ENCODE measurements around the gene ITPR2. TPM values are rescaled to one million over a fixed set of nuclear protein-coding genes. Genes with fewer than 3 reads are reported as not detected.

The ITPR2 gene
- total RNA-seq, 2 experiments from 2014 or later: 28.8 to 29.9 TPM

- Mint-ChIP-seq H3K36me3 (ENCODE audit: low read depth) (peaks cover 54% of the 10 kb centered on the region), H3K27ac (no peak overlapping the region), H3K4me3 (no peak overlapping the region), H3K4me1 (ENCODE audit: low read depth) (peaks cover 6% of the 10 kb centered on the region), H3K27me3 (no peaks in the 10 kb centered on the region), H3K9me3 (no peaks in the 10 kb centered on the region)
- TF ChIP-seq, protein P1, sequence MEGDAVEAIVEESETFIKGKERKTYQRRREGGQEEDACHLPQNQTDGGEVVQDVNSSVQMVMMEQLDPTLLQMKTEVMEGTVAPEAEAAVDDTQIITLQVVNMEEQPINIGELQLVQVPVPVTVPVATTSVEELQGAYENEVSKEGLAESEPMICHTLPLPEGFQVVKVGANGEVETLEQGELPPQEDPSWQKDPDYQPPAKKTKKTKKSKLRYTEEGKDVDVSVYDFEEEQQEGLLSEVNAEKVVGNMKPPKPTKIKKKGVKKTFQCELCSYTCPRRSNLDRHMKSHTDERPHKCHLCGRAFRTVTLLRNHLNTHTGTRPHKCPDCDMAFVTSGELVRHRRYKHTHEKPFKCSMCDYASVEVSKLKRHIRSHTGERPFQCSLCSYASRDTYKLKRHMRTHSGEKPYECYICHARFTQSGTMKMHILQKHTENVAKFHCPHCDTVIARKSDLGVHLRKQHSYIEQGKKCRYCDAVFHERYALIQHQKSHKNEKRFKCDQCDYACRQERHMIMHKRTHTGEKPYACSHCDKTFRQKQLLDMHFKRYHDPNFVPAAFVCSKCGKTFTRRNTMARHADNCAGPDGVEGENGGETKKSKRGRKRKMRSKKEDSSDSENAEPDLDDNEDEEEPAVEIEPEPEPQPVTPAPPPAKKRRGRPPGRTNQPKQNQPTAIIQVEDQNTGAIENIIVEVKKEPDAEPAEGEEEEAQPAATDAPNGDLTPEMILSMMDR (IDR thresholded peaks at IDR 0.05): no peak
- peaks cover 2% of the 10 kb centered on the region for H3K36me3 ChIP-seq (ENCODE audit: insufficient read depth, low read length)
- H3K27me3 ChIP-seq (ENCODE audit: control insufficient read depth in 1 of 2, insufficient read depth in 2 of 2, low read length in 2 of 2): no peaks in the 10 kb centered on the region
- H3K9me3 ChIP-seq (ENCODE audit: control insufficient read depth in 1 of 2, insufficient read depth in 1 of 2, low read length in 2 of 2): peaks cover 0 to 5% of the 10 kb centered on the region in 2 experiments
- POLR2A ChIA-PET: no interaction called here
- no peak overlapping the region for H3K27ac ChIP-seq (ENCODE audit: low read depth in 1 of 2, low read length in 2 of 2)
- no peak overlapping the region for H3K4me3 ChIP-seq (ENCODE audit: low read length)
- CTCF ChIA-PET: no interaction called here
- DNase-seq (no peak), ATAC-seq (ENCODE audit: poor library complexity) (no peak)
- no peaks in the 10 kb centered on the region for H3K4me1 ChIP-seq (ENCODE audit: insufficient read depth, low read length)
- intact Hi-C loops (cut with DNase I, micrococcal nuclease): no loop called here
Observed at GRCh38 chr12:26769611-26770010, 63.4 kb downstream of the ITPR2 start.

DNA sequence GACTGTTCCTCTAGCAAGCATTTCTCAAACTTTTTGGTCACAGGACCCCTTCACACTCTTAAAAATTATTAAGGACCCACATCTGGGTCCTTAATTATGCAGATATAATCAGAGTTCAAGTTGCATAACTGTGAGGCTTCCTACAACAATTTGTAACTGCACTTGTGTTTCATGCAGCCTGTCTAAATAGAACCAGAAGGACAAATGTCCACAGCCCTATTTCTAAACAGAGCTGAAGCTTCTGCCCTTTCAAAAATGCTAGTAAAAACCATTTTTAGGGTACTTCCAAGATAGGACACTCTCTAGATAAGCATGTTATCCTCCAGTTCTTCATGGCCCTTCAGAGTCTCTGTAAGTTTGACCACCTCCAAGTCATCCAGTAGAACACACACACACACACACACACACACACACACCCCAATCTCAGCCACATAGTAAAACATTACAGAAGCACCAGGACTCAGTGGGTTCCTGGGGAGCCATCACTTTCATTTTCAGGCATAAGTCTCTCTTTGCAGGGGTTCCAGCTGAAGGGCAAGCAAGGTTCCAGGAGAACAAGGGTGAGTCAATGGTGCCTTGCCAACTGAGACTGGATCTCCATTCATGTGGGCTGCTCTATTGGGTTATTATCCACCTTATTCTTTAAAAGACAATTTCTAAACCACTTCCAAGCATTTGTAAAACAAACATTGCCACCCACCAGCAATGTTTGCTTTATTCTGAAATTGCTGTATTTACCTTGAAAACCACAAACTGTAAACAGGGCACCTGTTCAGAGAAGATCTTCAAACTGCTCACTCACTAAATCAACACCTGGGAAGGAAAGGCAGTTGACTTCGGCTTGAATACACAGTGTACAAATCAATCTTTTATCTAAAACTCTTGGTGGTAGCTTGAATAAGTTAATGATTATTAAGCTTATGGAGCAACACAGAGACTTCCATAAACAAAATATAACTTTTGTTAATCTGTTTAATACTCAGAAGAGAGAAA lies 64.1 kb downstream of the ITPR2 start:
- CTCF ChIA-PET: no interaction called here
- POLR2A ChIA-PET: no interaction called here
- no peak for ATAC-seq (ENCODE audit: poor library complexity)
- Histone ChIP-seq H3K9me3 (ENCODE audit: control insufficient read depth in 1 of 2, insufficient read depth in 1 of 2, low read length in 2 of 2) (peaks cover 0 to 5% of the 10 kb centered on the region in 2 experiments), H3K27me3 (ENCODE audit: control insufficient read depth in 1 of 2, insufficient read depth in 2 of 2, low read length in 2 of 2) (no peaks in the 10 kb centered on the region), H3K36me3 (ENCODE audit: insufficient read depth, low read length) (peaks cover 2% of the 10 kb centered on the region), H3K4me3 (ENCODE audit: low read length) (no peak overlapping the region), H3K27ac (ENCODE audit: low read depth in 1 of 2, low read length in 2 of 2) (no peak overlapping the region), H3K4me1 (ENCODE audit: insufficient read depth, low read length) (no peaks in the 10 kb centered on the region)
- TF ChIP-seq, protein P1 (IDR thresholded peaks at IDR 0.05): no peak
- intact Hi-C loops (cut with DNase I, micrococcal nuclease): no loop called here
- Mint-ChIP-seq H3K27ac (no peak overlapping the region), H3K4me3 (no peak overlapping the region), H3K9me3 (no peaks in the 10 kb centered on the region), H3K36me3 (ENCODE audit: low read depth) (peaks cover 59% of the 10 kb centered on the region), H3K27me3 (no peaks in the 10 kb centered on the region), H3K4me1 (ENCODE audit: low read depth) (peaks cover 6% of the 10 kb centered on the region)
- DNase-seq: no peak

DNA sequence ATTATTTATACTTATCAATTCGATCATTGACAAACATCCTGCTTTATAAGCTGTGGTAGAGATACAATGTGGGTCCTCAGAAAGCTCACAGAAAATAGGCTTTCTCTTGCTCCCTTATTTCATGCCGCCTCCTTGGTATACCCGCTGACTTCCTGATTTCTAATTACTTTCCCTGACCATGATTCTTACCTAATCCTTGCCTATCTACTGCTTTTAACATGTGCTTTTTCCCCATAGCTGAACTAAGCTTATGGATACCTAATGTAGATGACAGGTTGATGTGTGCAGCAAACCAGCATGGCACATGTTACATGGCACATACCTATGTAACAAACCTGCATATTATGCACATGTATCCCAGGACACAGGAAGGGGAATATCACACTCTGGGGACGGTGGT lies 65.1 kb downstream of the ITPR2 start:
- no peak overlapping the region for H3K4me3 ChIP-seq (ENCODE audit: low read length)
- H3K36me3 ChIP-seq (ENCODE audit: insufficient read depth, low read length): peaks cover 2% of the 10 kb centered on the region

More for the DNA sequence above, 65.1 kb downstream of the ITPR2 start:
- no peak for ATAC-seq (ENCODE audit: poor library complexity)
- Mint-ChIP-seq H3K27ac (no peak overlapping the region), H3K4me3 (no peak overlapping the region), H3K27me3 (no peaks in the 10 kb centered on the region), H3K4me1 (ENCODE audit: low read depth) (peaks cover 6% of the 10 kb centered on the region), H3K36me3 (ENCODE audit: low read depth) (peaks cover 64% of the 10 kb centered on the region), H3K9me3 (peaks cover 3% of the 10 kb centered on the region)
- intact Hi-C loops (cut with DNase I, micrococcal nuclease): no loop called here
- Histone ChIP-seq H3K27ac (ENCODE audit: low read depth in 1 of 2, low read length in 2 of 2) (no peak overlapping the region), H3K27me3 (ENCODE audit: control insufficient read depth in 1 of 2, insufficient read depth in 2 of 2, low read length in 2 of 2) (no peaks in the 10 kb centered on the region), H3K9me3 (ENCODE audit: control insufficient read depth in 1 of 2, insufficient read depth in 1 of 2, low read length in 2 of 2) (peaks cover 5 to 7% of the 10 kb centered on the region in 2 experiments), H3K4me1 (ENCODE audit: insufficient read depth, low read length) (no peaks in the 10 kb centered on the region)
- CTCF ChIA-PET: no interaction called here
- POLR2A ChIA-PET: no interaction called here
- TF ChIP-seq, protein P1 (IDR thresholded peaks at IDR 0.05): no peak
- DNase-seq: no peak
